Measurements from ENCODE around the gene BNC2. TPM values are rescaled to one million over a fixed set of nuclear protein-coding genes. Genes with fewer than 3 reads are reported as not detected.

The BNC2 gene
- total and polyA plus RNA-seq, 4 experiments from 2014 or later, result not detected

DNA sequence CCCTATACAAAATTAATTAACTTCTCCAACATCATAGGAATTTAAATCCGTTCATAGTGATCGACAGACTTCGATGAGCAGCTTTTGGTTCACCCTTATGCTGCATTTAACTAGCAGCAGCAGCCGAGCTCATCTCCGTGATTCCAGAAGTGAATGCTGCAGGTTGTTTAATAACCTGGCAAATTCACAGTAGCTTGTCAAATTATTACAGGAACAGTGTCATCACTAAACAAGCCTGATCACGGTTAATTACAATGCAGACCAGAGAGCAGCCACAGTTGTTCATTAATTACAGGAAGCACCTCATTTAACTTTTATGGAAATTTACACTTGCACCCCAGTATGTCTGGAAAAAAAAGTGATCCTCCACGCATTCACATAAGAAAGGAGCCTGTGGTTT is 188.2 kb downstream of the BNC2 start:
- POLR2A ChIA-PET (ENCODE audit: partially characterized antibody), result no interaction called here
- no peaks in the 10 kb centered on the region for H3K4me1 ChIP-seq (ENCODE audit: insufficient read depth, low read length)
- no peak overlapping the region for H3K4me3 ChIP-seq (ENCODE audit: low read length in 2 of 2)
- Mint-ChIP-seq H3K9me3 (peaks cover 3 to 12% (median 8%) of the 10 kb centered on the region in 8 donors), H3K36me3 (no peaks in the 10 kb centered on the region), H3K4me1 (peaks cover 0 to 1% (median 0%) of the 10 kb centered on the region in 4 donors), H3K27me3 (no peaks in the 10 kb centered on the region), H3K4me3 (no peak overlapping the region), H3K27ac (no peak overlapping the region)
- intact Hi-C loops (cut with micrococcal nuclease), result no loop called here
- H3K36me3 ChIP-seq (ENCODE audit: insufficient read depth, low read length), result no peaks in the 10 kb centered on the region
- no peak for DNase-seq
- no peaks in the 10 kb centered on the region for H3K27me3 ChIP-seq (ENCODE audit: insufficient read depth, low read length)
- CTCF ChIA-PET (ENCODE audit: partially characterized antibody), result interaction anchor here (0.9 kb wide), 1 partner anchor 17 kb away, joined by 3 read pairs; no protein-coding TSS in a partner anchor
- H3K27ac ChIP-seq (ENCODE audit: low read depth, low read length), result no peak overlapping the region
- H3K9me3 ChIP-seq (ENCODE audit: control insufficient read depth in 1 of 2, low read length in 2 of 2), result no peaks in the 10 kb centered on the region

DNA sequence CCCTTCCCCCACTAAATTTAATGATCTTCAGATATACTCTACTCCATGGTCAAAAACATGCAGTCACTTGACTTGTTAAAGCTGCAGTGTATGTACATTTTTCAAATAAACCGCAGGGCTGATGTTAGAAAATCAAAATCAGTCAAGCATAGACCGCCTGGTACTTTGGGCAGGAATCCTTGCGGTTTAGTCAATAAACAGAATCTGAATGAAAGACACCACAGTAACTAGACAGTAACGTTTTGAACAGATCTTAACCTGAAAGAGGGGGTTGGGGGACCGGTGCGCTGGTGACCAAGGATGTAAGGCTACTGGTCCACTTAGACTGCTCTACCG is 188.8 kb downstream of the BNC2 start:
- Histone ChIP-seq H3K27ac (ENCODE audit: low read depth, low read length) (no peak overlapping the region), H3K36me3 (ENCODE audit: insufficient read depth, low read length) (no peaks in the 10 kb centered on the region), H3K27me3 (ENCODE audit: insufficient read depth, low read length) (no peaks in the 10 kb centered on the region), H3K9me3 (ENCODE audit: control insufficient read depth in 1 of 2, low read length in 2 of 2) (no peaks in the 10 kb centered on the region), H3K4me3 (ENCODE audit: low read length in 2 of 2) (no peak overlapping the region), H3K4me1 (ENCODE audit: insufficient read depth, low read length) (no peaks in the 10 kb centered on the region)
- H3K27me3 Mint-ChIP-seq, result no peaks in the 10 kb centered on the region
- CTCF ChIA-PET (ENCODE audit: partially characterized antibody), result no interaction called here
- no peak for DNase-seq
- POLR2A ChIA-PET (ENCODE audit: partially characterized antibody), result no interaction called here
- no peaks in the 10 kb centered on the region for H3K36me3 Mint-ChIP-seq
- H3K4me3 Mint-ChIP-seq, result no peak overlapping the region
- H3K27ac Mint-ChIP-seq, result no peak overlapping the region
- intact Hi-C loops (cut with micrococcal nuclease), result no loop called here
- peaks cover 0 to 1% (median 0%) of the 10 kb centered on the region in 4 donors for H3K4me1 Mint-ChIP-seq
- peaks cover 3 to 12% (median 8%) of the 10 kb centered on the region in 8 donors for H3K9me3 Mint-ChIP-seq

DNA sequence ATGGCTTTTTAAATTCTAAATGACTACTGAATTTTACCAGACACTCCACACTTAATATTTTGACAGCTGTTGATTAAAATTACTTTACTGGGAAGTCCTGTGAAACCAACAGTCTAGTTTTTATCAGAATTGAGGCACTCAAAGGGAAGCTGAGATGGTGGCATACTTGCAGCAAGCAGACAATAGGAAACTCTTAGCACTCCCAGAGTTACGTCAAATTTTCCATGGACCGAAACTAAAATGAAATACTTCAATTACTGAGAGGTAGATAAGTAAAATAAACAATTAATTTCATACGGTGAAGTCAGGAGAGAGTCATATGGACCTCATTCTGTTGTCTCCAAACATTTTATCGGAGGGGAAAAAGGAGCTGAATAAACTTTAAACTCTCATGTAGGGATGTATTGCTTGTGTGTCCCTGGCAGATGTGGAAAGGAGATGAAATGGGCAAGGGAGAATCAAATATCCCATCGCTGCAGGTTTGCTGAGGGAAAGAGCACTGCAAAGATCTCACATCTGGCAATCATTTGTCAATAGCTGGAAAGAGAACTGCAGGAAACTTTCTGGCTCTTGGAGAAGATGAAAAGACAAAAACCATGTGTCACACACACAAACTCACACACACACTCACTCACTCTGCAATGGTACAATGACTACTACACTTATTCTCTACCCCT is 189.4 kb downstream of the BNC2 start:
- Mint-ChIP-seq H3K9me3 (peaks cover 3 to 10% (median 7%) of the 10 kb centered on the region in 8 donors), H3K27me3 (no peaks in the 10 kb centered on the region), H3K36me3 (no peaks in the 10 kb centered on the region), H3K27ac (no peak overlapping the region), H3K4me3 (no peak overlapping the region), H3K4me1 (peaks cover 0 to 1% (median 0%) of the 10 kb centered on the region in 4 donors)
- Histone ChIP-seq H3K4me3 (ENCODE audit: low read length in 2 of 2) (no peak overlapping the region), H3K27me3 (ENCODE audit: insufficient read depth, low read length) (no peaks in the 10 kb centered on the region), H3K27ac (ENCODE audit: low read depth, low read length) (no peak overlapping the region), H3K9me3 (ENCODE audit: control insufficient read depth in 1 of 2, low read length in 2 of 2) (no peaks in the 10 kb centered on the region), H3K36me3 (ENCODE audit: insufficient read depth, low read length) (no peaks in the 10 kb centered on the region), H3K4me1 (ENCODE audit: insufficient read depth, low read length) (no peaks in the 10 kb centered on the region)
- no peak for DNase-seq
- intact Hi-C loops (cut with micrococcal nuclease), result no loop called here
- ChIA-PET CTCF (ENCODE audit: partially characterized antibody) (no interaction called here), POLR2A (ENCODE audit: partially characterized antibody) (no interaction called here)

DNA sequence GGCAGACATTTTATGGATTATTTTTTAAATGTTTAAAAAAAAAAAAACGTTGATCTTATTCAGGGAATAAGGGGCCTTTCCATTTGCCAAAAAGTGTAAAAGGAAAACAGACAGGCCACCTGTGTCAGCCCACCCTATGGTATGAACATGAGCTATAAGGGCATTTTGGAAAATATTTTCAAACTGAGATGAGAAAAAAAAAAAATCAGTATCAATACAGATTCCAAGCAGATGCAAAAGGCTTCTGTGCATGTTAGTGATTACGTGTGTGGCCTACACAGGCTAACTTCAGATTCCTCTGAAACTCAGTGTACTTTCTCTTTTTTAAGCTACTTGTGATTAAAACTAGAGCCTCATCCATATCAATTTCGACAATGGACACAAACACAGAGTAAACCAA is 189.9 kb downstream of the BNC2 start:
- no peaks in the 10 kb centered on the region for H3K36me3 Mint-ChIP-seq
- peaks cover 1 to 8% (median 7%) of the 10 kb centered on the region in 8 donors for H3K9me3 Mint-ChIP-seq
- Histone ChIP-seq H3K9me3 (ENCODE audit: control insufficient read depth in 1 of 2, low read length in 2 of 2) (no peaks in the 10 kb centered on the region), H3K4me1 (ENCODE audit: insufficient read depth, low read length) (no peaks in the 10 kb centered on the region), H3K27ac (ENCODE audit: low read depth, low read length) (no peak overlapping the region), H3K4me3 (ENCODE audit: low read length in 2 of 2) (no peak overlapping the region), H3K27me3 (ENCODE audit: insufficient read depth, low read length) (no peaks in the 10 kb centered on the region), H3K36me3 (ENCODE audit: insufficient read depth, low read length) (no peaks in the 10 kb centered on the region)
- no peaks in the 10 kb centered on the region for H3K27me3 Mint-ChIP-seq
- H3K4me3 Mint-ChIP-seq, result no peak overlapping the region
- no peak for DNase-seq
- H3K4me1 Mint-ChIP-seq, result peaks cover 0 to 1% (median 0%) of the 10 kb centered on the region in 4 donors
- ChIA-PET POLR2A (ENCODE audit: partially characterized antibody) (no interaction called here), CTCF (ENCODE audit: partially characterized antibody) (no interaction called here)
- intact Hi-C loops (cut with micrococcal nuclease), result no loop called here
- H3K27ac Mint-ChIP-seq, result no peak overlapping the region

DNA sequence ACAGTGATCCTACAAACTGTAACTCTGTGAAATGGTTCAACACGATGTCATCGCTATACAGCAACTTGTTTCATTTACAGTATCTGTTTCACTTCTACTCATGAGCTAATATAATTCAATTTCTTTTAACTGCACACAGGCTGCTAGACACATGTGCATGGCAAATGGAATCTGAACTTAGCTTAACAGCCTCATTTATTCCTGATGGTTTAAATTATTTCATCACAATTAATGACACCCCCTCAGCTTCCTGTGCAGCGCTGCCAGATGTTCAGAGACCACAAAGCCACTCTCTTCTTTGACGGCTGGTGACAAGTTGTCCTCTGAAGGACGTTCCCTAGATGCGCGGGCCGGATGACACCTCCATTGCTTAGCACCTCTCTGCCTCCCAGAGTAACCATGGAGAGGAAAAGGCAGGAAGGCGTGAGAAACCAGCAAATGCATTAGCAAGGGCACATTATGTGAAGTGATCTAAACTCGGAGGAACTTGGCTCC is 191.1 kb downstream of the BNC2 start:
- intact Hi-C loops (cut with micrococcal nuclease), result no loop called here
- Mint-ChIP-seq H3K27me3 (no peaks in the 10 kb centered on the region), H3K36me3 (no peaks in the 10 kb centered on the region), H3K9me3 (peaks cover 0 to 8% (median 7%) of the 10 kb centered on the region in 8 donors), H3K4me3 (no peak overlapping the region), H3K27ac (no peak overlapping the region), H3K4me1 (peaks cover 0 to 1% (median 0%) of the 10 kb centered on the region in 4 donors)
- no peak for DNase-seq
- ChIA-PET POLR2A (ENCODE audit: partially characterized antibody) (no interaction called here), CTCF (ENCODE audit: partially characterized antibody) (no interaction called here)
- no peak overlapping the region for H3K27ac ChIP-seq (ENCODE audit: low read depth, low read length)
- H3K9me3 ChIP-seq (ENCODE audit: control insufficient read depth in 1 of 2, low read length in 2 of 2), result no peaks in the 10 kb centered on the region
- H3K27me3 ChIP-seq (ENCODE audit: insufficient read depth, low read length), result no peaks in the 10 kb centered on the region
- no peaks in the 10 kb centered on the region for H3K4me1 ChIP-seq (ENCODE audit: insufficient read depth, low read length)
- no peak overlapping the region for H3K4me3 ChIP-seq (ENCODE audit: low read length in 2 of 2)
- H3K36me3 ChIP-seq (ENCODE audit: insufficient read depth, low read length), result no peaks in the 10 kb centered on the region

DNA sequence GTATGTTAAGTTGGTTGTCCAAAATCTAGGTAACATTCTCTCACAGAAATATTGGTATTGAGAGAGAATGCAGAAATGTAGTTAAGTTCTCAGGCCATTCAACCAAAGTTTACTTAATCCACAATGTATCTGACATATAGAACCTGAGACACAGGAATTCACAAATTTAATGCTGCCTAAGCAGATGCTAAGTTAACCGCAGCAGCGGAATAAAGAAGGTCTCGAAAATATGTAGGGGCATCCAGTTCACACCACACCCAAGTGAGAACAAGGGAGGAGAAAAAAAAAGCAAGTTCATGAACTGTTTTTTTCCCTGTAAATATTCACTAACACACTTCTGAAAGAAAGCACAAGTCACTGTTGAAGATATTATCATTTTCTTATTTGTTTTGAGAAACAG is 194.0 kb downstream of the BNC2 start:
- Mint-ChIP-seq H3K27me3 (no peaks in the 10 kb centered on the region), H3K4me1 (peaks cover 0 to 1% (median 0%) of the 10 kb centered on the region in 4 donors), H3K36me3 (no peaks in the 10 kb centered on the region), H3K9me3 (peaks cover 0 to 6% (median 3%) of the 10 kb centered on the region in 8 donors), H3K27ac (no peak overlapping the region), H3K4me3 (no peak overlapping the region)
- Histone ChIP-seq H3K9me3 (ENCODE audit: control insufficient read depth in 1 of 2, low read length in 2 of 2) (no peaks in the 10 kb centered on the region), H3K27me3 (ENCODE audit: insufficient read depth, low read length) (no peaks in the 10 kb centered on the region), H3K4me1 (ENCODE audit: insufficient read depth, low read length) (no peaks in the 10 kb centered on the region), H3K27ac (ENCODE audit: low read depth, low read length) (no peak overlapping the region), H3K36me3 (ENCODE audit: insufficient read depth, low read length) (no peaks in the 10 kb centered on the region), H3K4me3 (ENCODE audit: low read length in 2 of 2) (no peak overlapping the region)
- no peak for DNase-seq
- ChIA-PET CTCF (ENCODE audit: partially characterized antibody) (no interaction called here), POLR2A (ENCODE audit: partially characterized antibody) (no interaction called here)
- intact Hi-C loops (cut with micrococcal nuclease), result no loop called here

DNA sequence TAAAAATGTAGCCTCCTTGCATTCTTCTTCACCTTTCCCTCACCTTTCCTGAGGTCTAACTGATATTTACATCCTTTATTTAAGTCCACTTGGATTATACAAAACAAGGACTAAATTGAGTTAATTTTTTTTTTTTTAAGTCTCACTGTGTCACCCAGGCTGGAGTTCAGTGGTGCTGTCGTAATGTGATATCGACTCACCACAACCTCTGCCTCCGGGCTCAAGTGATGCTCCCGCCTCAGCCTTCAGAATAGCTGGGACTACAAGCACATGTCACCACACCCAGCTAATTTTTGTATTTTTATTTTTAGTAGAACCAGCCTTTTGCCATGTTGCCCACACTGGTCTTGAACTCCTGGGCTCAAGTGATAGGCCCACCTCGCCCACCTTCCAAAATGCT is 195.3 kb downstream of the BNC2 start:
- no peak overlapping the region for H3K27ac ChIP-seq (ENCODE audit: low read depth, low read length)
- no peaks in the 10 kb centered on the region for H3K9me3 ChIP-seq (ENCODE audit: control insufficient read depth in 1 of 2, low read length in 2 of 2)
- H3K4me1 ChIP-seq (ENCODE audit: insufficient read depth, low read length), result no peaks in the 10 kb centered on the region
- Mint-ChIP-seq H3K4me3 (no peak overlapping the region), H3K27me3 (no peaks in the 10 kb centered on the region), H3K9me3 (peaks cover 0 to 6% (median 3%) of the 10 kb centered on the region in 8 donors), H3K4me1 (peaks cover 0 to 1% (median 0%) of the 10 kb centered on the region in 4 donors), H3K36me3 (no peaks in the 10 kb centered on the region), H3K27ac (no peak overlapping the region)
- DNase-seq, result no peak
- no peak overlapping the region for H3K4me3 ChIP-seq (ENCODE audit: low read length in 2 of 2)
- ChIA-PET CTCF (ENCODE audit: partially characterized antibody) (no interaction called here), POLR2A (ENCODE audit: partially characterized antibody) (no interaction called here)
- H3K27me3 ChIP-seq (ENCODE audit: insufficient read depth, low read length), result no peaks in the 10 kb centered on the region
- intact Hi-C loops (cut with micrococcal nuclease), result no loop called here
- no peaks in the 10 kb centered on the region for H3K36me3 ChIP-seq (ENCODE audit: insufficient read depth, low read length)

Measured in CD4-positive, alpha-beta memory T cell (primary cell).